Activated CD8-positive, alpha-beta memory T cell treated with anti-CD3 and anti-CD28 coated beads, Interleukin-2, amount 50 U/mL, for 1 hour (primary cell): ENCODE results near the gene PSAPL1.

Experiments used
- DNase-seq: peaks from one replicate; pipeline ENCODE4 v3.0.0-alpha.2; 2020; ENCODE audit errors: extremely low read depth

The PSAPL1 gene

GRCh38 chr4:7381890-7382633 lies 52.7 kb downstream of the PSAPL1 start:
- no peak for DNase-seq

GRCh38 chr4:7381221-7381889 lies 53.4 kb downstream of the PSAPL1 start:
- no peak for DNase-seq
